ENCODE data around the gene ENOX1. TPM values are rescaled to one million over a fixed set of nuclear protein-coding genes. Genes with fewer than 3 reads are reported as not detected.

ENOX1 gene
- total and polyA plus RNA-seq, 2 donors (not counting 3 experiments of a cell fraction or from before 2014, with no cell fraction given) = 0.17 to 0.97 TPM

DNA sequence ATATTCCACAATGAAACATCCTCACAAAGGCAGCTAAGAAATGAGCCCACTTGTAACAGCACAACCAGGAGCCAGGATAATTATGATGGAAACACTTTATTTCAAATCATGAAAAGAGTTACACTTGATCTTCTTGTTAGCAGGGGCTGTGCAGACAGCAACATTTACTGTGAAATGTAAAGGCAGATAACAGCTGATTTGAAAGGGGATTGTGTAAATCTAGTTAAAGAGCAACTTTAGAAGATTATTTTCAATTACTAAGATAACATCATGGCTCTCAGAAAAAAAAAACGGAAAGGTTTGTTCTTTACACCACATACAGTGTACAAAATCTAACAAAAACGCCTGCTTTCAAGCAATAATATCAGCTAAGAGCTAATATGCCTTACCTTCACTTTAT lies 22.4 kb downstream of the ENOX1 start:
- no peak overlapping the region for H3K27ac ChIP-seq (ENCODE audit: insufficient read depth, low read depth, low read length)

More for the DNA sequence above, 22.4 kb downstream of the ENOX1 start:
- no peaks in the 10 kb centered on the region for H3K9me1 ChIP-seq (replicated peaks; ENCODE audit: control insufficient read depth, extremely low read depth, insufficient read depth, low read length)
- POLR2A ChIA-PET = no interaction called here
- no peaks in the 10 kb centered on the region for H3K27me3 ChIP-seq (ENCODE audit: control insufficient read depth in 2 of 2, insufficient read depth in 2 of 2, low read length in 2 of 2)
- H3K36me3 ChIP-seq (ENCODE audit: control insufficient read depth in 2 of 2, extremely low read depth in 1 of 2, insufficient read depth in 2 of 2, low read length in 2 of 2) = no peaks in the 10 kb centered on the region
- no peak overlapping the region for H2AFZ ChIP-seq (ENCODE audit: low read depth, low read length)
- dilution Hi-C loops (cut with MboI; ENCODE audit: extremely low pct_ligation_motif_present, low sequenced_read_pairs) (no loop called here), intact Hi-C loops (cut with micrococcal nuclease) (no loop called here)
- H3K4me1 ChIP-seq (ENCODE audit: control insufficient read depth, extremely low read depth, insufficient read depth, low read length) = no peaks in the 10 kb centered on the region
- BruUV-seq (replicated peaks) = no TSS peak
- H3K4me3 ChIP-seq (replicated peaks in 1 of 3; ENCODE audit: insufficient read depth in 1 of 3, low read depth in 1 of 3, low read length in 3 of 3) = no peak overlapping the region
- TF ChIP-seq MYC (IDR thresholded peaks at IDR 0.05; ENCODE audit: low read depth, low read length) (no peak), JUN (IDR thresholded peaks at IDR 0.05; ENCODE audit: borderline replicate concordance, insufficient read depth, insufficient read length, low read depth) (no peak), GATA2 (IDR thresholded peaks at IDR 0.05; ENCODE audit: insufficient read depth, insufficient read length, low read depth, low read length) (no peak), FOS (IDR thresholded peaks at IDR 0.05; ENCODE audit: borderline replicate concordance, insufficient read depth, low read length) (no peak), POLR2AphosphoS5 (IDR thresholded peaks at IDR 0.05; ENCODE audit: insufficient read depth, low read depth, low read length) (no peak), POLR2A (IDR thresholded peaks at IDR 0.05; ENCODE audit: low read depth, low read length) (no peak), EZH2 (IDR thresholded peaks at IDR 0.05; ENCODE audit: borderline replicate concordance, low read depth, low read length, severe bottlenecking) (no peak)
- TF ChIP-seq, protein P1, sequence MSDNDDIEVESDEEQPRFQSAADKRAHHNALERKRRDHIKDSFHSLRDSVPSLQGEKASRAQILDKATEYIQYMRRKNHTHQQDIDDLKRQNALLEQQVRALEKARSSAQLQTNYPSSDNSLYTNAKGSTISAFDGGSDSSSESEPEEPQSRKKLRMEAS (IDR thresholded peaks at IDR 0.05; ENCODE audit: insufficient read depth, insufficient read length) = no peak
- TF ChIP-seq, protein P2, sequence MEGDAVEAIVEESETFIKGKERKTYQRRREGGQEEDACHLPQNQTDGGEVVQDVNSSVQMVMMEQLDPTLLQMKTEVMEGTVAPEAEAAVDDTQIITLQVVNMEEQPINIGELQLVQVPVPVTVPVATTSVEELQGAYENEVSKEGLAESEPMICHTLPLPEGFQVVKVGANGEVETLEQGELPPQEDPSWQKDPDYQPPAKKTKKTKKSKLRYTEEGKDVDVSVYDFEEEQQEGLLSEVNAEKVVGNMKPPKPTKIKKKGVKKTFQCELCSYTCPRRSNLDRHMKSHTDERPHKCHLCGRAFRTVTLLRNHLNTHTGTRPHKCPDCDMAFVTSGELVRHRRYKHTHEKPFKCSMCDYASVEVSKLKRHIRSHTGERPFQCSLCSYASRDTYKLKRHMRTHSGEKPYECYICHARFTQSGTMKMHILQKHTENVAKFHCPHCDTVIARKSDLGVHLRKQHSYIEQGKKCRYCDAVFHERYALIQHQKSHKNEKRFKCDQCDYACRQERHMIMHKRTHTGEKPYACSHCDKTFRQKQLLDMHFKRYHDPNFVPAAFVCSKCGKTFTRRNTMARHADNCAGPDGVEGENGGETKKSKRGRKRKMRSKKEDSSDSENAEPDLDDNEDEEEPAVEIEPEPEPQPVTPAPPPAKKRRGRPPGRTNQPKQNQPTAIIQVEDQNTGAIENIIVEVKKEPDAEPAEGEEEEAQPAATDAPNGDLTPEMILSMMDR (IDR thresholded peaks at IDR 0.05; ENCODE audit: extremely low read depth in 1 of 2, insufficient read depth in 1 of 2, low read depth in 1 of 2, low read length in 2 of 2) = no peak
- no peak overlapping the region for H3K4me2 ChIP-seq (ENCODE audit: insufficient read depth, low read length)
- H3K79me2 ChIP-seq (ENCODE audit: control insufficient read depth, insufficient read depth, low read length) = no peaks in the 10 kb centered on the region
- H3K9ac ChIP-seq (replicated peaks; ENCODE audit: extremely low read depth, insufficient read depth, low read length) = no peak overlapping the region
- H3K9me3 ChIP-seq (replicated peaks; ENCODE audit: control insufficient read depth, insufficient read depth, low read length) = no peaks in the 10 kb centered on the region
- FAIRE-seq = no peak
- no peak for DNase-seq (ENCODE audit: low read depth, low spot score)
- H4K20me1 ChIP-seq (replicated peaks; ENCODE audit: control insufficient read depth, extremely low read depth, insufficient read depth, low read length) = no peaks in the 10 kb centered on the region
- CTCF ChIA-PET = interaction anchor here (0.9 kb wide), 1 partner anchor 795 kb away, joined by 3 read pairs; no protein-coding TSS in a partner anchor
